IMR-90 (cell line): ENCODE measurements around the gene ADGRL4.

Experiments used
- CEBPB ChIP-seq: IDR thresholded peaks from 2 replicates; pipeline ENCODE4 v1.6.1; 2012; ENCODE audit warnings: low read depth, low read length, improper control_type of control experiment
- CTCF ChIP-seq: conservative IDR thresholded peaks from 2 replicates; pipeline ENCODE4 v1.5.1; 2012; ENCODE audit warnings: mild to moderate bottlenecking, low read depth, low read length, improper control_type of control experiment
- MAFK ChIP-seq: IDR thresholded peaks from 2 replicates; pipeline ENCODE4 v1.6.1; 2012; ENCODE audit warnings: low read depth, low read length, improper control_type of control experiment
- POLR2A ChIP-seq: IDR thresholded peaks from 2 replicates; pipeline ENCODE4 v1.6.1; 2012; ENCODE audit warnings: mild to moderate bottlenecking, low read depth, low read length
- RAD21 ChIP-seq: IDR thresholded peaks from 2 replicates; pipeline ENCODE4 v1.6.1; 2012; ENCODE audit warnings: low read length, improper control_type of control experiment
- RFX5 ChIP-seq: IDR thresholded peaks from 2 replicates; pipeline ENCODE4 v1.8.0; 2012; ENCODE audit warnings: low read depth, mild to moderate bottlenecking, low read length, moderate library complexity
- TF ChIP-seq, protein P1 (sequence below): fragments of 150-350 bp; IDR thresholded peaks from 2 replicates; pipeline ENCODE4 v1.6.1; 2017; ENCODE audit warnings: mild to moderate bottlenecking, antibody characterized with exemption, low read length, low read depth

DNA sequence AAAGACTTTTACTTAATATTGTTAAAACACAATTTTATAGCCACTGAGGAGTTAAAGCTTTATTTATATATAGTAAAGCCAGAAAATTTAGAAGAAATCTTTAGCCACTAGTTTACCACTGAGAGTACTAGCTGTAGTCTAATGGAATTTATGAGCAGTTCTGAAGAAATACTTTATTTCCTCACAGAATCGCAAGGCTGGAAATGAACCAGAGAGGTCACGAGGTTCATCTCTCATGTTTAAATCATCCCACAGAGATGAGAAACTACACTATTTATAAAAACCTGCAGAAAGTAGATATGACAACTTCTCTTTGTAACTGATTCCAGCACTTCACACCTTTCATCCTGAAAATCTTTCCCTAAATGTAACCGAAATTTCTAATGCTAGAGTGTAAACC, 26.0 kb downstream of the ADGRL4 start:
- TF ChIP-seq CTCF (no peak), MAFK (no peak), RAD21 (no peak), POLR2A (no peak), RFX5 (no peak), CEBPB (no peak)
- TF ChIP-seq, protein P1, sequence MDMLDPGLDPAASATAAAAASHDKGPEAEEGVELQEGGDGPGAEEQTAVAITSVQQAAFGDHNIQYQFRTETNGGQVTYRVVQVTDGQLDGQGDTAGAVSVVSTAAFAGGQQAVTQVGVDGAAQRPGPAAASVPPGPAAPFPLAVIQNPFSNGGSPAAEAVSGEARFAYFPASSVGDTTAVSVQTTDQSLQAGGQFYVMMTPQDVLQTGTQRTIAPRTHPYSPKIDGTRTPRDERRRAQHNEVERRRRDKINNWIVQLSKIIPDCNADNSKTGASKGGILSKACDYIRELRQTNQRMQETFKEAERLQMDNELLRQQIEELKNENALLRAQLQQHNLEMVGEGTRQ, result no peak
